Measurements from ENCODE around the gene METAP1D. TPM values are rescaled to one million over a fixed set of nuclear protein-coding genes. Genes with fewer than 3 reads are reported as not detected.

METAP1D gene
- total and polyA plus RNA-seq, 2 donors from 2014 or later: 4.0 to 6.2 TPM

- Histone ChIP-seq H3K9ac (ENCODE audit: low read length in 3 of 3) (no peak overlapping the region), H3K36me3 (ENCODE audit: control insufficient read depth in 2 of 3, insufficient read depth in 3 of 3, low read length in 3 of 3) (no peaks in the 10 kb centered on the region), H3K9me3 (ENCODE audit: control insufficient read depth in 2 of 3, insufficient read depth in 1 of 3, low read length in 3 of 3) (no peaks in the 10 kb centered on the region), H3K27ac (ENCODE audit: low read depth in 2 of 2, low read length in 2 of 2) (no peak overlapping the region), H3K27me3 (ENCODE audit: control insufficient read depth, insufficient read depth, low read length) (peaks cover 1% of the 10 kb centered on the region), H3K4me3 (ENCODE audit: low read length in 3 of 3) (no peak overlapping the region), H3K4me1 (ENCODE audit: control insufficient read depth in 2 of 3, insufficient read depth in 2 of 3, low read depth in 1 of 3, low read length in 3 of 3) (no peaks in the 10 kb centered on the region)
- DNase-seq: no peak
- intact Hi-C loops (cut with DNase I): no loop called here
- no peak for FAIRE-seq
- no peak for TF ChIP-seq CTCF (IDR thresholded peaks at IDR 0.05; ENCODE audit: borderline replicate concordance, extremely low read depth, insufficient read depth)
Observed at GRCh38 chr2:172114579-172114978, 114.8 kb downstream of the METAP1D start.

GRCh38 chr2:172116107-172116506 is 116.4 kb downstream of the METAP1D start:
- Histone ChIP-seq H3K4me3 (ENCODE audit: low read length in 3 of 3) (no peak overlapping the region), H3K27ac (ENCODE audit: low read depth in 2 of 2, low read length in 2 of 2) (no peak overlapping the region), H3K4me1 (ENCODE audit: control insufficient read depth in 2 of 3, insufficient read depth in 2 of 3, low read depth in 1 of 3, low read length in 3 of 3) (no peaks in the 10 kb centered on the region), H3K9ac (ENCODE audit: low read length in 3 of 3) (no peak overlapping the region), H3K27me3 (ENCODE audit: control insufficient read depth, insufficient read depth, low read length) (no peaks in the 10 kb centered on the region), H3K36me3 (ENCODE audit: control insufficient read depth in 2 of 3, insufficient read depth in 3 of 3, low read length in 3 of 3) (no peaks in the 10 kb centered on the region), H3K9me3 (ENCODE audit: control insufficient read depth in 2 of 3, insufficient read depth in 1 of 3, low read length in 3 of 3) (no peaks in the 10 kb centered on the region)
- intact Hi-C loops (cut with DNase I): no loop called here
- no peak for TF ChIP-seq CTCF (IDR thresholded peaks at IDR 0.05; ENCODE audit: borderline replicate concordance, extremely low read depth, insufficient read depth)
- DNase-seq (no peak), FAIRE-seq (no peak)

GRCh38 chr2:172119089-172119488 is 119.3 kb downstream of the METAP1D start:
- DNase-seq: no peak
- Histone ChIP-seq H3K27me3 (ENCODE audit: control insufficient read depth, insufficient read depth, low read length) (no peaks in the 10 kb centered on the region), H3K4me3 (ENCODE audit: low read length in 3 of 3) (no peak overlapping the region), H3K27ac (ENCODE audit: low read depth in 2 of 2, low read length in 2 of 2) (no peak overlapping the region), H3K36me3 (ENCODE audit: control insufficient read depth in 2 of 3, insufficient read depth in 3 of 3, low read length in 3 of 3) (no peaks in the 10 kb centered on the region), H3K9me3 (ENCODE audit: control insufficient read depth in 2 of 3, insufficient read depth in 1 of 3, low read length in 3 of 3) (no peaks in the 10 kb centered on the region), H3K4me1 (ENCODE audit: control insufficient read depth in 2 of 3, insufficient read depth in 2 of 3, low read depth in 1 of 3, low read length in 3 of 3) (no peaks in the 10 kb centered on the region), H3K9ac (ENCODE audit: low read length in 3 of 3) (no peak overlapping the region)
- intact Hi-C loops (cut with DNase I): no loop called here
- FAIRE-seq: no peak
- TF ChIP-seq CTCF (IDR thresholded peaks at IDR 0.05; ENCODE audit: borderline replicate concordance, extremely low read depth, insufficient read depth): no peak

GRCh38 chr2:172120118-172120517 is 120.4 kb downstream of the METAP1D start:
- FAIRE-seq (no peak), DNase-seq (no peak)
- Histone ChIP-seq H3K36me3 (ENCODE audit: control insufficient read depth in 2 of 3, insufficient read depth in 3 of 3, low read length in 3 of 3) (no peaks in the 10 kb centered on the region), H3K27me3 (ENCODE audit: control insufficient read depth, insufficient read depth, low read length) (no peaks in the 10 kb centered on the region), H3K4me1 (ENCODE audit: control insufficient read depth in 2 of 3, insufficient read depth in 2 of 3, low read depth in 1 of 3, low read length in 3 of 3) (no peaks in the 10 kb centered on the region), H3K9ac (ENCODE audit: low read length in 3 of 3) (no peak overlapping the region), H3K4me3 (ENCODE audit: low read length in 3 of 3) (no peak overlapping the region), H3K27ac (ENCODE audit: low read depth in 2 of 2, low read length in 2 of 2) (no peak overlapping the region), H3K9me3 (ENCODE audit: control insufficient read depth in 2 of 3, insufficient read depth in 1 of 3, low read length in 3 of 3) (no peaks in the 10 kb centered on the region)
- intact Hi-C loops (cut with DNase I): no loop called here
- TF ChIP-seq CTCF (IDR thresholded peaks at IDR 0.05; ENCODE audit: borderline replicate concordance, extremely low read depth, insufficient read depth): no peak
